LNCaP clone FGC (cell line): ENCODE measurements around the gene FSTL5.

ENCODE experiments used
- DNase-seq: peaks from one replicate; pipeline ENCODE4 v3.0.0-alpha.2; 2011; ENCODE audit warnings: low read depth
- H3K4me3 ChIP-seq: 2 replicates; pipeline ENCODE4 v1.5.1; 2011; ENCODE audit warnings: mild to moderate bottlenecking, low read depth, low read length, control low read depth
- TF ChIP-seq, protein P1 (sequence below): IDR thresholded peaks from 2 replicates; pipeline ENCODE4 v1.5.1; 2012; ENCODE audit warnings: mild to moderate bottlenecking; ENCODE audit not compliant: control insufficient read depth, insufficient read depth; ENCODE audit errors: extremely low read depth

Gene FSTL5

DNA sequence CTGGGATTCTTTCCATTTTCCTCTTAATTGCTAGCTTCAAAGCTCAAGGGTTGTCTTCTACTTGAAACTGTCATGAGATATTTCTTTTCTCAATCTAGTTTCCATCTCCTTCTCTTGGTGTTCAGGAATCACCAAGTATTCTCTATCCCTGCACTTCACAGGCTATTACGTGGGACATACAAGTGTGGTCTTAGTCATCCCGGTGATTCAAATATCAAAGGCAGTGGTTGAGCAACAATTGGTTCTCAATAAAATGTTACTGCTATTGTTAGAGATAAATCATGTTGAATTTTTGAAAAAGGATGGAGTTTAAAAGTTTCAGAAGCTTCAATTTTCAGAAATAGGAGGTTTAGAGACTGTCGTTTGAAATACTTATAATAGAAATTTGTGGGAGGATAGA lies 812.9 kb downstream of the FSTL5 start:
- TF ChIP-seq, protein P1, sequence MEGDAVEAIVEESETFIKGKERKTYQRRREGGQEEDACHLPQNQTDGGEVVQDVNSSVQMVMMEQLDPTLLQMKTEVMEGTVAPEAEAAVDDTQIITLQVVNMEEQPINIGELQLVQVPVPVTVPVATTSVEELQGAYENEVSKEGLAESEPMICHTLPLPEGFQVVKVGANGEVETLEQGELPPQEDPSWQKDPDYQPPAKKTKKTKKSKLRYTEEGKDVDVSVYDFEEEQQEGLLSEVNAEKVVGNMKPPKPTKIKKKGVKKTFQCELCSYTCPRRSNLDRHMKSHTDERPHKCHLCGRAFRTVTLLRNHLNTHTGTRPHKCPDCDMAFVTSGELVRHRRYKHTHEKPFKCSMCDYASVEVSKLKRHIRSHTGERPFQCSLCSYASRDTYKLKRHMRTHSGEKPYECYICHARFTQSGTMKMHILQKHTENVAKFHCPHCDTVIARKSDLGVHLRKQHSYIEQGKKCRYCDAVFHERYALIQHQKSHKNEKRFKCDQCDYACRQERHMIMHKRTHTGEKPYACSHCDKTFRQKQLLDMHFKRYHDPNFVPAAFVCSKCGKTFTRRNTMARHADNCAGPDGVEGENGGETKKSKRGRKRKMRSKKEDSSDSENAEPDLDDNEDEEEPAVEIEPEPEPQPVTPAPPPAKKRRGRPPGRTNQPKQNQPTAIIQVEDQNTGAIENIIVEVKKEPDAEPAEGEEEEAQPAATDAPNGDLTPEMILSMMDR: no peak
- no peak overlapping the region for H3K4me3 ChIP-seq
- DNase-seq: no peak

DNA sequence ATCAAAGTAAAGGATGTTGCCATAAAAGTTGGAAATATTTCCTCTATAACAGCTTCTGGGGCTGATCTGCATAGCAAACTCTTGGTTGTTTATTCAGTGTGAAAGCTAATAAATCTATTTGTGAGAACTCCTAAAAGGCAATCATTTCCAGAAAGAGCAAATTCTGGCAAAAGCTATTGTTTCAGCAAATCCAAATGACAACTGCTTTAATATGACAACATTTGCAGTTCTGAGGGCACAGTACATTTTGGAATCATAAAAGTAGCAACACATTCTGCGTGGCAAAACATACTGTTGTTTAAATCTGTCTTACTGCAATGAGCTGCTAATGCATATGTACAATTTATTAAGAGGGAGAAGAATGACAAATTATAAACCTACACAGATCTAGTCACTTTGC lies 818.1 kb downstream of the FSTL5 start:
- no peak overlapping the region for H3K4me3 ChIP-seq
- TF ChIP-seq, protein P1: no peak
- DNase-seq: no peak

DNA sequence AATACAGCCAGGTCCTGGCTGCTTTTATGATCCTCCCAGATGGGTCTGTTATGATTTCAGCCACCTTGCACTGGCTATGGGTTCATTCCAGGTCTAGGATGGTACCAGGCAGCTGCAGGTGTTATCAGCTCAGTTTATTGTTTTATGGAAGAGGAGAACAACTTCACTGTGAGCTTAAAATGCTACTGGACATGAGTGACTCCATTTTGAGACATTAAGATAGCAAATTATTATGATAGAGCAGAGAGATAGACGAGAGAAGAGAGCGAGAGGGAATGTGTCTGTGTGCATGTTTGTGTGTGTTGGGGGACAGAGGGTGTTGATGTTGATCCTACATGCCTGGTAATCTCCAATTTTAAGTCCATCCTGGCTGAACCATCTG lies 820.2 kb downstream of the FSTL5 start:
- DNase-seq: no peak
- TF ChIP-seq, protein P1: no peak
- no peak overlapping the region for H3K4me3 ChIP-seq

GRCh38 chr4:161342881-161343568 lies 820.8 kb downstream of the FSTL5 start:
- TF ChIP-seq, protein P1: no peak
- no peak for DNase-seq
- no peak overlapping the region for H3K4me3 ChIP-seq

GRCh38 chr4:161336621-161337020 lies 827.2 kb downstream of the FSTL5 start:
- TF ChIP-seq, protein P1: no peak
- H3K4me3 ChIP-seq: no peak overlapping the region
- DNase-seq: no peak

GRCh38 chr4:161336016-161336530 lies 827.7 kb downstream of the FSTL5 start:
- TF ChIP-seq, protein P1: no peak
- H3K4me3 ChIP-seq: no peak overlapping the region
- DNase-seq: no peak
